Central memory CD8-positive, alpha-beta T cell (primary cell): ENCODE measurements around the gene MAP3K14.
A peak's percentile ranks its signal among the peaks of the same experiment; 100 is the strongest.

ENCODE experiments used
- ATAC-seq: fragments of 150-1000 bp; cut with Tn5 transposase; replicated peaks from 2 replicates; pipeline ENCODE4 v1.10.0; 2022; ENCODE audit warnings: mild to moderate bottlenecking, moderate FRiP score, moderate number of reproducible peaks; ENCODE audit not compliant: poor library complexity, severe bottlenecking; ENCODE audit errors: extremely low read depth
- DNase-seq, 2 donors: peaks; one replicate each; pipeline ENCODE4 v3.0.0; 2021; ENCODE audit warnings: low spot score in 2 of 2
- H3K27ac Mint-ChIP-seq: one replicate; pipeline ENCODE4 v1.8.0; 2022; ENCODE audit warnings: low read depth, mild to moderate bottlenecking, moderate library complexity, mixed read lengths
- H3K27me3 Mint-ChIP-seq: one replicate; pipeline ENCODE4 v1.8.0; 2022; ENCODE audit warnings: mixed read lengths
- H3K36me3 Mint-ChIP-seq: one replicate; pipeline ENCODE4 v1.8.0; 2022; ENCODE audit warnings: mild to moderate bottlenecking, moderate library complexity, mixed read lengths; ENCODE audit not compliant: insufficient read depth
- H3K4me1 Mint-ChIP-seq: one replicate; pipeline ENCODE4 v1.8.0; 2022; ENCODE audit warnings: mixed read lengths
- H3K4me3 Mint-ChIP-seq: one replicate; pipeline ENCODE4 v1.8.0; 2022; ENCODE audit warnings: mild to moderate bottlenecking, moderate library complexity, mixed read lengths
- H3K9me3 Mint-ChIP-seq: one replicate; pipeline ENCODE4 v1.8.0; 2022; ENCODE audit warnings: mixed read lengths

The MAP3K14 gene

DNA sequence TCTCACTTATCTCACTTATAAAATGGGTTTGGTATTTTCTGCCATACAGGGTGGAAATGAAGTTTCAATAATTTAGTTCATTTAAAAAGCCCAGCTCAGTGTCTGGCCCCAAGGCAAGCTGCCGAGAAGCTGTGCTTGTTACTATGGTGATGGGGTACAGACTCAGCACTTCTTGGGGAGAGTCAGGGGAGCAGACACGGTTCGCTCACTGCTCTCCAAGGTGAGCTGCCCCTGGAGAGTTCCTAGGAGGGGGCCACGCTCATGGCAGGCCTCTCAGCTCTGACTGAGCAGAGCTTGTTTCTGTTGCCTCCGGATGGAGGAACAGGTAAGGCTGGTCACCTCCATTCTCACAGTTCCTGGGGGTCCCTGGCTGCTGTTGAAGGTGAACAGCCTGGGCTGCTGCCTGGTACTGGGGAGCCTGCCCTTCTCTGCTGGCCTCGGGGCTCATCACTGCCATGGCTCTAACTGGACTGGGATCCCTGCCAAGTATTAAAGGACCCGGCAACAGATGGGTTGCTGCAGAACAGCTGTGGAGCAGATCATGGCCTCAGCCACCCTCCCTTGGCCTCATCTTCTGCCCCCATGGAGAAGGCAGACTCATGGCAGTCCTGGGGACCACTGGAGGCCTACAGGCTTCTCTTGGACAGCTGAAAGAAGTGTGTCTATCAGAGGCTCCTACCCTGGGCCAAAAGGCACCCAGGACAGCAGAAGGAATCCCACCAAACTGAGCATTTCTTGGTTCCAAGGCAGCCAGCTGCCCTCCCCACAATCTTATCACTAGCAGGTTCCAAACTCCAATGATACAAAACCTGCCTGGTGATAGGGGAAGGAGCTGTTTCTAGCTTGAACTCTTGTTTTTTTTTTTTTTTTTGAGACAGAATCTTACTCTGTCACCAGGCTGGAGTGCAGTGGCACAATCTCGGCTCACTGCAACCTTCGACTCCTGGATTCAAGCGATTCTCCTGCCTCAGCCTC, 29.0 kb downstream of the MAP3K14 start:
- DNase-seq (no peak), ATAC-seq (no peak)
- peaks cover 38% of the 10 kb centered on the region for H3K4me1 Mint-ChIP-seq
- H3K36me3 Mint-ChIP-seq: peaks cover 50% of the 10 kb centered on the region
- H3K9me3 Mint-ChIP-seq: no peaks in the 10 kb centered on the region
- H3K4me3 Mint-ChIP-seq: no peak overlapping the region
- H3K27me3 Mint-ChIP-seq: no peaks in the 10 kb centered on the region
- no peak overlapping the region for H3K27ac Mint-ChIP-seq

DNA sequence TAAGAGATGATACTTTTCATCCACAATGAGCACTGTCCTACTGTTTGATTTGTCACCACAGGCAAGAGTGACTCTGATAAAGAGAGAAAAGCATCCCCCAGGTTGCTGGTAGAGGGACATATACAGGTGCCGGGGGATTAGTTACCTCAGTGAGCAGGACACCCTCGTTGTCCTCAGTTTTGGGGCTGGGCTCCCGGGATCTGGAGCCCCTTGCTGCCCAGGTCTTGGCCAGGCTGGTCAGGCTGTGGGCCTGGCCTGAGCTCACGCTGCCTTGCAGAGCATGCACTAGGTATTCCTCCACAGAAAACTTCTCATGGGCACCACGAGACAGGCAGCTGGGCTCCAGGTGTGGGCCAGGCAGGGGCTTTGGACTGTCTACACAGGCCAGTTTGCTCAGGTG, 30.5 kb downstream of the MAP3K14 start:
- peak overlapping the region; percentile 32 for H3K27ac Mint-ChIP-seq
- ATAC-seq: no peak
- H3K4me1 Mint-ChIP-seq: peaks cover 31% of the 10 kb centered on the region
- peaks cover 53% of the 10 kb centered on the region for H3K36me3 Mint-ChIP-seq
- no peaks in the 10 kb centered on the region for H3K27me3 Mint-ChIP-seq
- H3K9me3 Mint-ChIP-seq: no peaks in the 10 kb centered on the region
- H3K4me3 Mint-ChIP-seq: no peak overlapping the region
- DNase-seq: no peak

DNA sequence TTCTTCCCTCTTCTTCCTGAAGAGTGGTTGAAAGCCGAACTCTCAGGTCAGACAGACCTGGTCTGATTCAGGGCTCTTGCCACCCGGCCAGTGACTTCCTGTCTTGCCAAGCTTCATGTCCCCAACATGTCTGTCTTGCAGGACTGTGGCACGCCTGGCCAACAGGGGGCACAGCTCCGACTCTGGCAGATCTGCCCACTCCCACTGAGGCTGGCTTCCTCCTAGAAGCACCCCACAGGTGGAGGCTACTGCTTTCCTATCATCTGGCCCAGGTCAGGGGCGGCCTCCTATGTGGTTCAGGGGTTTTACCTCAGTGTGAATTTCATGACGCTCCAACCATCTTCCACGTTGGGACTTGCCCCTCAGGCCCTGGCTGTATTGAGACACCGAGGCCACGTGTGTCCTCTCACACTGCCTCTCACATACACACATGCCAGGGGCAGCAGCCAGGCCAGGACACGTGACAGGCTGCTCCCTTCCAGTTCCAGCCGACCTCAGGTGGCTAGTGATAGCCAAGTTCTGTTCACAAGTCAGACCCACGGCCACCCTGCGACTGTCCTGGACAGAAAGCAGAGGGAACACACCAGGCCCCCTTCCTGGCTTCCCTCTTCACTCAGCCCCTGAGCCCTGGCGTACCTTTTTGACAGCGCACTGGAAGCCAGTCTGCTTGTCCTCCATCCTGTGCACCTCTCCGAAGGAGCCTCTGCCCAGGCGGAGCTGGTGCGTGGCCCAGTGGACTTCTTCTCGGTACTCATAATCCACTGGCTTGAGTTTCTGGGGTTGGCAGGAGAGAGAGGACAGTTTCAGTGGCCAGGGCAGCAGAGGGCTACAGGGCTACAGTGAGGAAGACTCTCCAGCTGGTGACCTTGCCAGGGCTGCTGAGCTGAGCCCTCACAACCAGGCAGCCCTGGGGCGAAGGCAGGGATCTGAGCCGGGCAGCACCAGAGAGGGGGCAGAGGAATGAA, 32.4 kb downstream of the MAP3K14 start:
- Mint-ChIP-seq H3K4me3 (no peak overlapping the region), H3K27me3 (no peaks in the 10 kb centered on the region), H3K27ac (peak overlapping the region; percentile 11), H3K4me1 (peaks cover 21% of the 10 kb centered on the region), H3K36me3 (peaks cover 57% of the 10 kb centered on the region), H3K9me3 (no peaks in the 10 kb centered on the region)
- ATAC-seq (no peak), DNase-seq (no peak)

DNA sequence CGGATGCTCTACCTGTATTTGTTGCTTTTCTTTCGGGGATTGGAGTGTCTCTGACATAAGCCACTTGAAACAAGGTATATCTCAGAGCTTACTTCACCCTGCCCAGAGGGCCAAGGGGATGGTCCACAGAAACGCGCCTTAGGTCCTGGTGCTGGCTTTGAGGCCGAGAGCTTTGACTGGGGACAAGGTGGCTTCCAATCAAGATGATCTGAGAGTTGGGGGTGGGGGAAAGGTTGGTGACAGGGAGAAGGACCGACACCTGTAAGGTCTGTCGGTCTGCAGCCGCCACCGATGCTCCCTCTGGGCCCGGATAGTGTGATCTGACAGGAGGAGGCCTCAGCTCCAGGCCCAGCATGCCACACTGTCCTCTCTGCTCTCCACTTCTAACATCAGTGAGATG, 33.1 kb downstream of the MAP3K14 start:
- H3K27me3 Mint-ChIP-seq: no peaks in the 10 kb centered on the region
- DNase-seq (no peak), ATAC-seq (no peak)
- H3K9me3 Mint-ChIP-seq: no peaks in the 10 kb centered on the region
- peaks cover 49% of the 10 kb centered on the region for H3K36me3 Mint-ChIP-seq
- H3K4me1 Mint-ChIP-seq: peaks cover 21% of the 10 kb centered on the region
- no peak overlapping the region for H3K4me3 Mint-ChIP-seq
- H3K27ac Mint-ChIP-seq: peak overlapping the region; percentile 11

DNA sequence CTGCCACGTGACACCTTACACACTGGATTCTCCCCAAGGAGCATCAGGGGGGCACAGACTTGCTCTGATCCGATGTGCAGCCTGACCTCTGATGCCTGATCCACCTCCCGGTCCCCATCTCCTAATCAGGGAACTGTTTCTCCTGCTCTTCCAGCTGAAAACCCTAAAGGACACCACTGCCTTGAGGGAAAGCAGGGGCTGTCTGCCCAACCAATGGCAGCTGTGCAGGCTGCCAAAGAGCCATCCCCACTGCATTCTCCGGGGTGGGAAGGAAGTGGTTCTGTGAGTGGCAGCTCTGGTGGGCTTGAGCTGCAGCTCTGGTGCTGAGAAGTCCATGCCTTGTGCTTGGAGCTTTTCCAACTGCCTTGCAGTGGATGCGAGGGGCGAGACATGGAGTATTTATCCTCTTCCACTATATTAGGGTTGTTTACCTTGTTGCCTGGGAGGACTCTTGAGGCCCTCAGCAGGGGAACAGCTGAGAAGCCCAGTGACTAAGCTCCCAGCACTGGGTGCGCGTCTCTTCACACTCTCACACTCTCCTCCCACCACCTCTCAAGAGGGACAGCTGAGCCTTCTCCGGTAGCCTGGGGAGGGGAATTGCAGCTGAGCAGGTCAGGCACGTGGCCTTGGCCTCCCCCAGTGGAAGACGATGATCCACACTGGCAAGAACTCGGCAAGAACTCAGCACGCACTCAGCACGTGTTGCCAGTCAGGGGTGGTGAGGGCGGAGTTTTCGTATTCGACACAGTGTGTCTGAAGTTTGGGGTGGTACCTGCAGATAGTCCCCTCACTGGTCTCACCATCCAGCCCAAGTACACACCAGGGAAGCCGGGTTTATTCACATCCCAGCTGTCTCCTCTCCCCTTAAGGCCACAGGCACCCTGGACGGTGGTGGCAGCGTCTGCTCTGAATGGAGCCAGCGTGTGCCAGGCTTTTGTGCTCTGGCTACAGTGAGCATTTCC, 33.9 kb downstream of the MAP3K14 start:
- Mint-ChIP-seq H3K4me1 (peaks cover 22% of the 10 kb centered on the region), H3K36me3 (peaks cover 47% of the 10 kb centered on the region), H3K27ac (peak overlapping the region; percentile 83), H3K9me3 (no peaks in the 10 kb centered on the region), H3K27me3 (no peaks in the 10 kb centered on the region), H3K4me3 (no peak overlapping the region)
- peak; percentile 70 for ATAC-seq
- no peak for DNase-seq

DNA sequence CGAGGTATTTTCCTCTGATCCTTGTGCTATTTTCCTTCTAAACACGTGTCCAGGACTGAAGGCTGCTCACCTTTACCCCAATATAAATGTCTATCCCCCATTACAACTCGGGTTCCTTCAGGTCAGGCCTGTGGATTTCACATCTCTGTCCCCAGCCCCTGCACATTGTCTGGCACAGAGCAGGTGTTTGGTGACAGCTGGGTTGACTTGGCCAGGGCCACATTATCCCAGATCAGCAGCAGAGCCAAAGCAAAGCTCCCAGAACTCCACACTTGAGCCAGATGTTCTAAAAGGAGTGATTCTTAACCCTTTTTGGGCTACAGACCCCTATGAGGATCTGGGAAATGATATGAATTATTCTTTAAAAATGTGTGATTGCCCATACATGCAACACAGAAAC, 36.9 kb downstream of the MAP3K14 start:
- no peak for ATAC-seq

DNA sequence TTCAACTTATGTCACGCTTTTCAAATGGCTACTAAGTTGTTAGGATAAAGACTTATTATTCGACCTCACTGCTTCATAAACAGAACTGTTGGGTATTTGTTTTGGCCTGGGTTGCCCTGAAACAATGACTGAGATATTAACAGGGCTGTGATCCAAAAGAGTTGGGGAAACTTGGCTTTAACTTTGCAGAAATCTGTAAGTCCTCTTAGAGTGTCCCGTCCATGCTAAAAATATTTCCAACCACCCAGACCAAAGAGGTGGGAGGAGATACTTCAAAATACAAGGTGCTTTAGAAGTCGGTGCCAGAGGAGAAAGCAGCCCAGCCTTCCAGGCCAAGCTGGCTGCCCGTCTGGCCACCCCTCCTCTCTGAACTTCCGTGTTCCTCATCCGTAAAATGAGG, 38.8 kb downstream of the MAP3K14 start:
- no peak for ATAC-seq
- no peaks in the 10 kb centered on the region for H3K9me3 Mint-ChIP-seq
- H3K4me3 Mint-ChIP-seq: no peak overlapping the region
- peak overlapping the region; percentile 13 for H3K27ac Mint-ChIP-seq
- peaks cover 26% of the 10 kb centered on the region for H3K36me3 Mint-ChIP-seq
- peaks cover 14% of the 10 kb centered on the region for H3K4me1 Mint-ChIP-seq
- H3K27me3 Mint-ChIP-seq: no peaks in the 10 kb centered on the region
- no peak for DNase-seq

More for the DNA sequence above, 36.9 kb downstream of the MAP3K14 start:
- Mint-ChIP-seq H3K27ac (peak overlapping the region; percentile 64), H3K4me3 (no peak overlapping the region), H3K9me3 (no peaks in the 10 kb centered on the region), H3K36me3 (peaks cover 30% of the 10 kb centered on the region), H3K4me1 (peaks cover 28% of the 10 kb centered on the region), H3K27me3 (no peaks in the 10 kb centered on the region)
- DNase-seq: no peak

DNA sequence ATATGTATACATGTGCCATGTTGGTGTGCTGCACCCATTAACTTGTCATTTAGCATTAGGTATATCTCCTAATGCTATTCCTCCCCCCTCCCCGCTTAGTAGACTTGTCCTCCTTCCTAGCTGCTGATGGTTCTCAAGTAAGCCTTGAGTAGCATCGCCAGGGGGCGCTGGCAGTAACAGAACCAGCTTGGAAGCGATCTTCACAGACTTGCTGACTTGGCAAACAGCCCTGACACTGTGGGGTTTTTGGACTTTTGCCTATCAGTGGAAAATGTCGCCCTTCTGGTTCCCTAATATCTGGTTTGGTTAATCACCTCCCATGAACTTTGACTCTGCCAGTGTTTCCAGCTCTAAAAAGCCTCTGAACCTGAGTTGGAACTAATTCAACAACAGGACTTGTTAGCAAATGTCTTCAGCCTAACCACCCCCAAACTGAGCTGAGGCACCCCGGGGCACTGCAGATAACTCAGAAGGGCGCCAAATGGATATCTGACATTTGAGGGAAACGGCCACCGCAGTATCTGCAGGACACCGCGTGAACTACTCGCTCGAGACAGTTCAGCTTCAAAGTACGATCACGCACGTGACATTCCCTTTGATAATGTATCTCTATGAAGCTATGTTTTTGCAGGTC, 39.5 kb downstream of the MAP3K14 start:
- Mint-ChIP-seq H3K27ac (peak overlapping the region; percentile 13), H3K4me1 (peaks cover 9% of the 10 kb centered on the region), H3K4me3 (no peak overlapping the region), H3K36me3 (peaks cover 23% of the 10 kb centered on the region), H3K9me3 (no peaks in the 10 kb centered on the region), H3K27me3 (no peaks in the 10 kb centered on the region)
- DNase-seq: peak; percentile 79
- peak; percentile 71 for ATAC-seq

DNA sequence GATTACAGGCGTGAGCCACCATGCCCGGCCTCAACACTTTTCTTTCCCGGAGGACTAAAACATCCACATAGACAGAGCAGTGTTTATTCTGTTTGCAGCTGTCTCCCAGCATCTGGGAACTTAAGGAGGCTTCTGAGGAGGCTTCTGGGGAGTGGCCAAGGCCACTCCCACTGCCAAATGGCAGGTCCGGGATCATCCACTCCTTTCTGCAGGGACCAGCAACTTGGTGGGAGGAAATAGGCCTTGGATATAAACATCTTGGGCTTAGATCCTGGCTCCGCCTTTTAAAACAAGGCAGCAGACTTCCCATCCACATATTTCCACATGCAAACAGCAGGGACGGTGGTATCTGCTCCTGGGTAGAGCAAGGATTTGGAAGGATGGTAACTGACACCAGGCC, 40.8 kb downstream of the MAP3K14 start:
- Mint-ChIP-seq H3K9me3 (no peaks in the 10 kb centered on the region), H3K4me1 (peaks cover 9% of the 10 kb centered on the region), H3K27ac (no peak overlapping the region), H3K36me3 (peaks cover 28% of the 10 kb centered on the region), H3K4me3 (no peak overlapping the region), H3K27me3 (no peaks in the 10 kb centered on the region)
- ATAC-seq: no peak
- DNase-seq: no peak

DNA sequence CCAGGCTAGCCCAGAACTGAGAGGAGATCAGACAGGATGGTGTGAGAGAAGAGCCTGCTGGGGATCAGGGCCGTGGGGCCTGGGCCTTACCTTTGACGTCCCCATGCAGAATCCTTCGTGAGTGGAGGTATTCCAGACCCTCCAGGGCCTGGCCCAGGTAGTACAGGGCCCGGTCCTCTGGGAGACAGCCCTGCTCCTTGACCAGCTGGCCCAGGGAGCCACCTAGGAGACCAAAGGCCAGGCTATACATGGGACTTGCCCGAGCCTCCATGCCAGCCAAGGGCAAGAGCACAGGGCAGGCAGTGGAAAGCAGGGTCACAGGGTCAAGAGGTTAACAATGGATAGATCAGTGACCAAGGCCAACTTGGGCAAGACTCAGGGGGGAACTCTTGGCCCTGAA, 42.8 kb downstream of the MAP3K14 start:
- no peaks in the 10 kb centered on the region for H3K9me3 Mint-ChIP-seq
- DNase-seq (no peak), ATAC-seq (no peak)
- peaks cover 9% of the 10 kb centered on the region for H3K4me1 Mint-ChIP-seq
- no peak overlapping the region for H3K4me3 Mint-ChIP-seq
- no peaks in the 10 kb centered on the region for H3K27me3 Mint-ChIP-seq
- no peak overlapping the region for H3K27ac Mint-ChIP-seq
- H3K36me3 Mint-ChIP-seq: peaks cover 34% of the 10 kb centered on the region

DNA sequence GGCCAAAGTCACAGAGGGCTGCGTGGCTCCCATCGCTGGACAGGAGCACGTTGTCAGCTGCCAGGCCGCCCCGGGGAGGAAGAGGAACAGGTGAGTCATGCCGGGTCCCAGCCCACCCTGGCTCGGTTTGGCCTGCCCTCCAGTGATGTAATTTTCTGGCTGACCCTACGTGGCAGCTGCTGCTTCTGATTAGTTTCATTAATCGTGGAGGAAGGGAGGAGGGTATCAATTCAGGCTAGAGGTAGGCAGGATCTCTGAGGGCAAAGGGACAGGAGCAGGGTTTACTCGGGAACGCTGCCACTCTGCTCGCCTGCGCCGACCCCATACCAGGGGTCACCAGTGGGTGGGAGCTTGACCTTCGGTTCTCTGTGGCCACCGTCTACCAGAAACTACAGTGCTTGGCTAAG, 43.3 kb downstream of the MAP3K14 start:
- no peaks in the 10 kb centered on the region for H3K9me3 Mint-ChIP-seq
- DNase-seq: no peak
- H3K36me3 Mint-ChIP-seq: peaks cover 38% of the 10 kb centered on the region
- H3K4me1 Mint-ChIP-seq: peaks cover 9% of the 10 kb centered on the region
- H3K4me3 Mint-ChIP-seq: no peak overlapping the region
- no peaks in the 10 kb centered on the region for H3K27me3 Mint-ChIP-seq
- no peak overlapping the region for H3K27ac Mint-ChIP-seq
- no peak for ATAC-seq
